Naive B cell (primary cell): ENCODE data around the gene RNF152. TPM values are rescaled to one million over a fixed set of nuclear protein-coding genes. Genes with fewer than 3 reads are reported as not detected.

Experiments
- ATAC-seq, 2 donors: fragments of 150-1000 bp; cut with Tn5 transposase; 2 replicates each; pipeline ENCODE4 v1.10.0; 2021; ENCODE audit warnings: low read depth in 2 of 2, mild to moderate bottlenecking in 2 of 2, moderate library complexity in 2 of 2
- DNase-seq: peaks from one replicate; pipeline ENCODE4 v3.0.0; 2022
- H3K27ac Mint-ChIP-seq, 6 donors: one replicate each; pipeline ENCODE4 v1.8.0; 2020 to 2022; ENCODE audit warnings: mild to moderate bottlenecking in 6 of 6, mixed read lengths in 6 of 6, moderate library complexity in 5 of 6, inconsistent platforms in 2 of 6
- H3K27me3 Mint-ChIP-seq, 3 donors: one replicate each; pipeline ENCODE4 v1.8.0; 2021 to 2022; ENCODE audit warnings: mixed read lengths in 3 of 3, mild to moderate bottlenecking in 1 of 3
- H3K36me3 Mint-ChIP-seq, 2 donors: one replicate each; pipeline ENCODE4 v1.8.0; 2020 to 2022; ENCODE audit warnings: mixed read lengths in 2 of 2, inconsistent platforms in 1 of 2, mild to moderate bottlenecking in 1 of 2
- H3K4me1 Mint-ChIP-seq, 3 donors: one replicate each; pipeline ENCODE4 v1.8.0; 2020 to 2022; ENCODE audit warnings: mixed read lengths in 3 of 3, inconsistent platforms in 1 of 3, mild to moderate bottlenecking in 1 of 3, moderate library complexity in 1 of 3
- H3K4me3 Mint-ChIP-seq, 8 donors: one replicate each; pipeline ENCODE4 v1.8.0; 2020 to 2022; ENCODE audit warnings: mild to moderate bottlenecking in 8 of 8, mixed read lengths in 8 of 8, moderate library complexity in 8 of 8, inconsistent platforms in 2 of 8
- H3K9me3 Mint-ChIP-seq, 7 donors: one replicate each; pipeline ENCODE4 v1.8.0; 2020 to 2022; ENCODE audit warnings: mixed read lengths in 7 of 7, mild to moderate bottlenecking in 5 of 7, inconsistent platforms in 2 of 7, moderate library complexity in 1 of 7
- polyA plus RNA-seq, 6 donors: library from polyadenylated mRNA; unstranded; fragments of 300-500 nt; fragmentation: Illumina TruSeq; gene quantifications; one replicate each; pipeline ENCODE4 v1.2.3, GENCODE V29; 2021; ENCODE audit warnings: low read depth in 6 of 6

RNF152 gene
- polyA plus RNA-seq, 6 donors from 2014 or later = not detected

- ATAC-seq (no peak), DNase-seq (no peak)
- no peaks in the 10 kb centered on the region for H3K36me3 Mint-ChIP-seq
- H3K9me3 Mint-ChIP-seq = peaks cover 0 to 11% (median 6%) of the 10 kb centered on the region in 7 donors
- no peaks in the 10 kb centered on the region for H3K4me1 Mint-ChIP-seq
- H3K27me3 Mint-ChIP-seq = no peaks in the 10 kb centered on the region
- H3K27ac Mint-ChIP-seq = no peak overlapping the region
- H3K4me3 Mint-ChIP-seq = peak overlapping the region in 1 of 8 donors; percentile 37
Measured at GRCh38 chr18:61770279-61770678, 122.5 kb downstream of the RNF152 start.

GRCh38 chr18:61766266-61766884 is 126.4 kb downstream of the RNF152 start:
- Mint-ChIP-seq H3K4me3 (no peak overlapping the region), H3K4me1 (no peaks in the 10 kb centered on the region), H3K36me3 (no peaks in the 10 kb centered on the region), H3K9me3 (peaks cover 0 to 4% (median 0%) of the 10 kb centered on the region in 7 donors), H3K27ac (no peak overlapping the region), H3K27me3 (no peaks in the 10 kb centered on the region)
- ATAC-seq (no peak), DNase-seq (no peak)

DNA sequence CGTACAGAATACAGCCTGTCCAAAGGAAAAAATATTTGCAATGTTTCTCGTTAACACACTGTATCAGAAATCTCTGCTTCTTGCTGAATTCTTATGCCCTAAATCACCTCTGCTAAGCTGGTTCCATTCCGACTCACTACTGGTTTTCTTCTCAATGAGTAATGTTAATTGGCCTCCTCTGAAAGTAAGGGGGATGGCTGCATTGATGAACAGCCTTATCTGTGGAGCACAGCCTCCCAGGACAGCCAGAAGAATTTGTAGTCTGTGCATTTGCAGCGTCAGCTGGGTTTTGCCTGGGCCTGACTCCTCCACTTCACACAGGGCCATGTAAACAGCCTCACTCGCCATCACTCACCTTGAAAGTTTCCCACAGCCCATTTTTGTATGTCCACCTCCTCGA is 127.7 kb downstream of the RNF152 start:
- no peak for ATAC-seq
- Mint-ChIP-seq H3K9me3 (peaks cover 0 to 8% (median 0%) of the 10 kb centered on the region in 7 donors), H3K36me3 (no peaks in the 10 kb centered on the region), H3K4me3 (no peak overlapping the region), H3K27me3 (no peaks in the 10 kb centered on the region), H3K27ac (peak overlapping the region in 1 of 6 donors; percentile 73), H3K4me1 (no peaks in the 10 kb centered on the region)
- DNase-seq = no peak

GRCh38 chr18:61764381-61764780 is 128.4 kb downstream of the RNF152 start:
- no peaks in the 10 kb centered on the region for H3K36me3 Mint-ChIP-seq
- DNase-seq = no peak

DNA sequence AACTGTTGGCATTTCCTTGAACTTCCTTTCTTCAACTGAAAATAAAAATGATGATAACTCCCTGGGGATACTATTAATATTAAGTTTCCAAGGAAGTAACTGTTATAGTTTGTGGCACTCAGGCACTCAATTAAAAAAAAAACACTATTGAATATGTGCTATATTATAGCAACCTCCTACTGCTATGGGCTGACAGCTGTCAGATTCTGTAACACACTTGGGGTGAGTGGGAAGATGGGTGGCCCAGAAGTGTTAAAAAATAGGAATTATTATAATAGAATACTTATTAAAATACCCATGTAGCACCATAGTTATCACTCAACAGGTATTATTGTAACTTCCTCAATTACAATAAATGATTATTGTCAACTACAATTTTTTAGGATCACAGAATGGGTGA is 130.9 kb downstream of the RNF152 start:
- H3K27me3 Mint-ChIP-seq = no peaks in the 10 kb centered on the region
- peaks cover 0 to 4% (median 0%) of the 10 kb centered on the region in 7 donors for H3K9me3 Mint-ChIP-seq
- DNase-seq (no peak), ATAC-seq (no peak)
- H3K4me3 Mint-ChIP-seq = no peak overlapping the region
- no peaks in the 10 kb centered on the region for H3K36me3 Mint-ChIP-seq
- no peaks in the 10 kb centered on the region for H3K4me1 Mint-ChIP-seq
- no peak overlapping the region for H3K27ac Mint-ChIP-seq

More at GRCh38 chr18:61764381-61764780, 128.4 kb downstream of the RNF152 start:
- no peak for ATAC-seq
- no peaks in the 10 kb centered on the region for H3K27me3 Mint-ChIP-seq
- H3K27ac Mint-ChIP-seq = no peak overlapping the region
- peaks cover 0 to 9% (median 0%) of the 10 kb centered on the region in 7 donors for H3K9me3 Mint-ChIP-seq
- H3K4me3 Mint-ChIP-seq = no peak overlapping the region
- H3K4me1 Mint-ChIP-seq = no peaks in the 10 kb centered on the region
